ENCODE measurements around the gene ZDHHC22. TPM values are rescaled to one million over a fixed set of nuclear protein-coding genes. Genes with fewer than 3 reads are reported as not detected.

Gene ZDHHC22
- polyA plus RNA-seq, 1 donor from 2014 or later, result 4.3 TPM

DNA sequence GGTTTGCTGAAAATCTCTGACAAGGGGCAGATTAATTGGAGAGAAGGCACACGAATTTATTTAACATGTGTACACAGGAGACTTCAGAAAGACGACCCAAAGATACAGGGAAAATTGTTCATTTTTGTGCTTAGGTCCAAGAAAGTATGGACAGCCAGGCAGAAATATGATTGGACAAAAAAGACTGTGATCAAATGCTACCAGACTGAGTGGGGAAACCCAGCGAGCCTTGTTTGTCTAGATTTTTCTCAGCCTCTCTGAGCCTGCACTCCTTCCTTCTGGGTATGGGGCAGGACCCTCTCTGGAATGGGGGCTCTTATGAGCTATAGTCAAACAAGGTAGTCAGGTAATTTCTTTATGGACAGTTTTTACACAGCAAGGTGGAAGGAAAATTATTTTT is 54.0 kb downstream of the ZDHHC22 start:
- Histone ChIP-seq H3K9ac (ENCODE audit: low read length) (no peak overlapping the region), H3K27ac (ENCODE audit: low read length) (peak overlapping the region; percentile 93), H3F3A (ENCODE audit: insufficient read depth, low read length, poor library complexity, severe bottlenecking) (no peaks in the 10 kb centered on the region), H2AFZ (ENCODE audit: low read depth, low read length) (no peak overlapping the region), H3K36me3 (ENCODE audit: insufficient read depth, low read length) (no peaks in the 10 kb centered on the region), H3K9me3 (ENCODE audit: low read length) (no peaks in the 10 kb centered on the region), H3K79me2 (replicated peaks; ENCODE audit: insufficient read depth, low read length) (no peaks in the 10 kb centered on the region), H3K4me3 (ENCODE audit: low read length) (no peak overlapping the region), H3K27me3 (ENCODE audit: insufficient read depth, low read depth, low read length) (no peaks in the 10 kb centered on the region), H3K4me2 (ENCODE audit: low read length) (no peak overlapping the region), H3K9me2 (ENCODE audit: insufficient read depth, low read length) (no peaks in the 10 kb centered on the region), H4K20me1 (ENCODE audit: insufficient read depth) (no peaks in the 10 kb centered on the region)
- TF ChIP-seq MXI1 (conservative IDR thresholded peaks at IDR 0.05; ENCODE audit: poor library complexity, severe bottlenecking) (no peak), EP300 (conservative IDR thresholded peaks at IDR 0.05; ENCODE audit: poor library complexity, severe bottlenecking) (no peak), TAF1 (IDR thresholded peaks at IDR 0.05; ENCODE audit: low read depth) (no peak), RAD21 (conservative IDR thresholded peaks at IDR 0.05) (no peak), SMC3 (conservative IDR thresholded peaks at IDR 0.05; ENCODE audit: poor library complexity) (no peak), POLR2AphosphoS5 (IDR thresholded peaks at IDR 0.05) (no peak), EZH2 (IDR thresholded peaks at IDR 0.05; ENCODE audit: borderline replicate concordance, insufficient read depth, low read length, poor library complexity, severe bottlenecking) (no peak)
- TF ChIP-seq, protein P1, sequence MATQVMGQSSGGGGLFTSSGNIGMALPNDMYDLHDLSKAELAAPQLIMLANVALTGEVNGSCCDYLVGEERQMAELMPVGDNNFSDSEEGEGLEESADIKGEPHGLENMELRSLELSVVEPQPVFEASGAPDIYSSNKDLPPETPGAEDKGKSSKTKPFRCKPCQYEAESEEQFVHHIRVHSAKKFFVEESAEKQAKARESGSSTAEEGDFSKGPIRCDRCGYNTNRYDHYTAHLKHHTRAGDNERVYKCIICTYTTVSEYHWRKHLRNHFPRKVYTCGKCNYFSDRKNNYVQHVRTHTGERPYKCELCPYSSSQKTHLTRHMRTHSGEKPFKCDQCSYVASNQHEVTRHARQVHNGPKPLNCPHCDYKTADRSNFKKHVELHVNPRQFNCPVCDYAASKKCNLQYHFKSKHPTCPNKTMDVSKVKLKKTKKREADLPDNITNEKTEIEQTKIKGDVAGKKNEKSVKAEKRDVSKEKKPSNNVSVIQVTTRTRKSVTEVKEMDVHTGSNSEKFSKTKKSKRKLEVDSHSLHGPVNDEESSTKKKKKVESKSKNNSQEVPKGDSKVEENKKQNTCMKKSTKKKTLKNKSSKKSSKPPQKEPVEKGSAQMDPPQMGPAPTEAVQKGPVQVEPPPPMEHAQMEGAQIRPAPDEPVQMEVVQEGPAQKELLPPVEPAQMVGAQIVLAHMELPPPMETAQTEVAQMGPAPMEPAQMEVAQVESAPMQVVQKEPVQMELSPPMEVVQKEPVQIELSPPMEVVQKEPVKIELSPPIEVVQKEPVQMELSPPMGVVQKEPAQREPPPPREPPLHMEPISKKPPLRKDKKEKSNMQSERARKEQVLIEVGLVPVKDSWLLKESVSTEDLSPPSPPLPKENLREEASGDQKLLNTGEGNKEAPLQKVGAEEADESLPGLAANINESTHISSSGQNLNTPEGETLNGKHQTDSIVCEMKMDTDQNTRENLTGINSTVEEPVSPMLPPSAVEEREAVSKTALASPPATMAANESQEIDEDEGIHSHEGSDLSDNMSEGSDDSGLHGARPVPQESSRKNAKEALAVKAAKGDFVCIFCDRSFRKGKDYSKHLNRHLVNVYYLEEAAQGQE (IDR thresholded peaks at IDR 0.05; ENCODE audit: borderline replicate concordance), result no peak
- TF ChIP-seq, protein P2, sequence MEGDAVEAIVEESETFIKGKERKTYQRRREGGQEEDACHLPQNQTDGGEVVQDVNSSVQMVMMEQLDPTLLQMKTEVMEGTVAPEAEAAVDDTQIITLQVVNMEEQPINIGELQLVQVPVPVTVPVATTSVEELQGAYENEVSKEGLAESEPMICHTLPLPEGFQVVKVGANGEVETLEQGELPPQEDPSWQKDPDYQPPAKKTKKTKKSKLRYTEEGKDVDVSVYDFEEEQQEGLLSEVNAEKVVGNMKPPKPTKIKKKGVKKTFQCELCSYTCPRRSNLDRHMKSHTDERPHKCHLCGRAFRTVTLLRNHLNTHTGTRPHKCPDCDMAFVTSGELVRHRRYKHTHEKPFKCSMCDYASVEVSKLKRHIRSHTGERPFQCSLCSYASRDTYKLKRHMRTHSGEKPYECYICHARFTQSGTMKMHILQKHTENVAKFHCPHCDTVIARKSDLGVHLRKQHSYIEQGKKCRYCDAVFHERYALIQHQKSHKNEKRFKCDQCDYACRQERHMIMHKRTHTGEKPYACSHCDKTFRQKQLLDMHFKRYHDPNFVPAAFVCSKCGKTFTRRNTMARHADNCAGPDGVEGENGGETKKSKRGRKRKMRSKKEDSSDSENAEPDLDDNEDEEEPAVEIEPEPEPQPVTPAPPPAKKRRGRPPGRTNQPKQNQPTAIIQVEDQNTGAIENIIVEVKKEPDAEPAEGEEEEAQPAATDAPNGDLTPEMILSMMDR (IDR thresholded peaks at IDR 0.05; ENCODE audit: poor library complexity, severe bottlenecking), result no peak

DNA sequence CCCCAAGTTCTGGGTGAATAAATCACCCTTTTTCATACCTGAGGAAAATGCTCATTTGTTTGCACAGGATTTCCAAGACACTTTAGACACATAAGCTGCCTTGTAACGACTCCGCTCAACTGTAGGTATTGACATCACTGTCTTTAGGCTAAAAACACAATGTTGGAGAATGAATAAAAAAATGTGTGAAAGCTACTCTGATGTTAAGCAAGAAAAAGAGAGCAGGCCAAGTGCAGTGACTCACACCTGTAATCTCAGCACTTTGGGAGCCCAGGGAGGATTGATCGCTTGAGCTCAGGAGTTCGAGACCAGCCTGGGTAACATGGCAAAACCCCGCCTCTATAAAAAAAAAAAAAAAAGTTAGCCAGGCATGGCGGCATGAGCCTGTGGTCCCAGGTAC is 54.6 kb downstream of the ZDHHC22 start:
- Histone ChIP-seq H3K27ac (ENCODE audit: low read length) (peak overlapping the region; percentile 93), H3F3A (ENCODE audit: insufficient read depth, low read length, poor library complexity, severe bottlenecking) (no peaks in the 10 kb centered on the region), H3K4me3 (ENCODE audit: low read length) (peak overlapping the region; percentile 59), H3K9me2 (ENCODE audit: insufficient read depth, low read length) (no peaks in the 10 kb centered on the region), H3K9ac (ENCODE audit: low read length) (peak overlapping the region; percentile 62), H3K9me3 (ENCODE audit: low read length) (no peaks in the 10 kb centered on the region), H3K36me3 (ENCODE audit: insufficient read depth, low read length) (no peaks in the 10 kb centered on the region), H3K79me2 (replicated peaks; ENCODE audit: insufficient read depth, low read length) (no peaks in the 10 kb centered on the region), H3K27me3 (ENCODE audit: insufficient read depth, low read depth, low read length) (no peaks in the 10 kb centered on the region), H4K20me1 (ENCODE audit: insufficient read depth) (no peaks in the 10 kb centered on the region), H3K4me2 (ENCODE audit: low read length) (peak overlapping the region; percentile 77), H2AFZ (ENCODE audit: low read depth, low read length) (no peak overlapping the region)
- TF ChIP-seq EZH2 (IDR thresholded peaks at IDR 0.05; ENCODE audit: borderline replicate concordance, insufficient read depth, low read length, poor library complexity, severe bottlenecking) (no peak), MXI1 (conservative IDR thresholded peaks at IDR 0.05; ENCODE audit: poor library complexity, severe bottlenecking) (no peak), SMC3 (conservative IDR thresholded peaks at IDR 0.05; ENCODE audit: poor library complexity) (no peak)

All from neural cell (in vitro differentiated cells).